Liver (tissue), 9 donors: ENCODE measurements around the gene YAF2. TPM values are rescaled to one million over a fixed set of nuclear protein-coding genes. Genes with fewer than 3 reads are reported as not detected.
"Not testable (repeated sequence)": the region's sequence is repeated elsewhere in the genome, so short reads cannot be mapped to it uniquely, and the experiment has no call there.

ENCODE experiments used
- DNase-seq: peaks from one replicate; pipeline ENCODE4 v3.0.0-alpha.2; 2017; ENCODE audit warnings: low spot score
- H3K27ac ChIP-seq, 2 donors: one replicate each; pipeline ENCODE4 v1.7.0; 2013; ENCODE audit warnings: inconsistent platforms in 2 of 2, low read length in 2 of 2, control low read depth in 1 of 2, low read depth in 1 of 2, mild to moderate bottlenecking in 1 of 2
- H3K27me3 ChIP-seq, 4 donors: one replicate each; pipeline versions ENCODE4 v1.6.1 to v1.7.0; 2013; ENCODE audit warnings: low read length in 3 of 4, inconsistent platforms in 1 of 4, mild to moderate bottlenecking in 1 of 4, moderate library complexity in 1 of 4; ENCODE audit not compliant: control insufficient read depth in 4 of 4, insufficient read depth in 4 of 4
- H3K36me3 ChIP-seq, 4 donors: one replicate each; pipeline versions ENCODE4 v1.6.1 to v1.7.0; 2013; ENCODE audit warnings: low read length in 3 of 4, mild to moderate bottlenecking in 3 of 4, low read depth in 1 of 4, moderate library complexity in 1 of 4; ENCODE audit not compliant: control insufficient read depth in 4 of 4, insufficient read depth in 3 of 4
- H3K4me1 ChIP-seq, 4 donors: one replicate each; pipeline versions ENCODE4 v1.6.1 to v1.7.0; 2013; ENCODE audit warnings: low read length in 3 of 4, mild to moderate bottlenecking in 3 of 4, moderate library complexity in 1 of 4; ENCODE audit not compliant: control insufficient read depth in 4 of 4, insufficient read depth in 4 of 4
- H3K4me3 ChIP-seq, 3 donors: one replicate each; pipeline versions ENCODE4 v1.6.1 to v1.7.0; 2013; ENCODE audit warnings: low read length in 3 of 3, control low read depth in 1 of 3, low read depth in 1 of 3, mild to moderate bottlenecking in 1 of 3
- H3K9ac ChIP-seq, 2 donors: one replicate each; pipeline ENCODE4 v1.7.0; 2013; ENCODE audit warnings: low read length in 2 of 2, mild to moderate bottlenecking in 2 of 2, moderate library complexity in 2 of 2, control low read depth in 1 of 2, low read depth in 1 of 2
- H3K9me3 ChIP-seq, 4 donors: one replicate each; pipeline versions ENCODE4 v1.6.1 to v1.7.0; 2013; ENCODE audit warnings: low read length in 3 of 4; ENCODE audit not compliant: control insufficient read depth in 4 of 4
- EGR1 ChIP-seq, 2 donors: IDR thresholded peaks; 2 replicates each; pipeline ENCODE4 v1.6.1; 2016 to 2018; ENCODE audit warnings: antibody characterized with exemption in 2 of 2, low read depth in 2 of 2
- FOXA1 ChIP-seq: IDR thresholded peaks from 2 replicates; pipeline ENCODE4 v1.6.1; 2016; ENCODE audit warnings: antibody characterized with exemption
- FOXA2 ChIP-seq: IDR thresholded peaks from 2 replicates; pipeline ENCODE4 v1.6.1; 2016; ENCODE audit warnings: antibody characterized with exemption
- GABPA ChIP-seq, 2 donors: IDR thresholded peaks in 1 of 2; conservative IDR thresholded peaks in 1 of 2; 2 replicates each; pipeline ENCODE4 v1.6.1; 2016; ENCODE audit warnings: antibody characterized with exemption in 2 of 2, mild to moderate bottlenecking in 1 of 2, moderate library complexity in 1 of 2
- HNF4A ChIP-seq, 2 donors: conservative IDR thresholded peaks; 2 replicates each; pipeline ENCODE4 v1.6.1; 2016; ENCODE audit warnings: antibody characterized with exemption in 2 of 2, mild to moderate bottlenecking in 2 of 2
- HNF4G ChIP-seq: IDR thresholded peaks from 2 replicates; pipeline ENCODE4 v1.6.1; 2016; ENCODE audit warnings: antibody characterized with exemption
- JUND ChIP-seq, 2 donors: IDR thresholded peaks; 2 replicates each; pipeline ENCODE4 v1.6.1; 2016; ENCODE audit warnings: antibody characterized with exemption in 2 of 2
- NR2F2 ChIP-seq: IDR thresholded peaks from 2 replicates; pipeline ENCODE4 v1.6.1; 2016; ENCODE audit warnings: antibody characterized with exemption
- RAD21 ChIP-seq, 2 donors: IDR thresholded peaks; 2 replicates each; pipeline ENCODE4 v1.6.1; 2016; ENCODE audit warnings: antibody characterized with exemption in 2 of 2, mild to moderate bottlenecking in 2 of 2
- RXRA ChIP-seq, 2 donors: IDR thresholded peaks; 2 replicates each; pipeline ENCODE4 v1.6.1; 2017 to 2018; ENCODE audit warnings: antibody characterized with exemption in 2 of 2, mild to moderate bottlenecking in 1 of 2
- SP1 ChIP-seq: IDR thresholded peaks from 2 replicates; pipeline ENCODE4 v1.6.1; 2018; ENCODE audit warnings: antibody characterized with exemption, mild to moderate bottlenecking
- TAF1 ChIP-seq: conservative IDR thresholded peaks from 2 replicates; pipeline ENCODE4 v1.6.1; 2016; ENCODE audit warnings: antibody characterized with exemption, mild to moderate bottlenecking
- YY1 ChIP-seq: IDR thresholded peaks from 2 replicates; pipeline ENCODE4 v1.6.1; 2016; ENCODE audit warnings: antibody characterized with exemption, mild to moderate bottlenecking
- whole genome bisulfite sequencing: extraction: QIAGEN DNeasy Blood & Tissue Kit; methylation state at CpG from one replicate; pipeline ENCODE4 v1.1.7; 2013; 5-methylcytosine and 5-hydroxymethylcytosine counted together
- polyA plus RNA-seq, 2 donors: library from polyadenylated mRNA; stranded (reverse) in 1 of 2; unstranded in 1 of 2; fragments of 200-250 nt in 1 of 2; fragments of >200 nt in 1 of 2; fragmentation: Nextera tagmentation in 1 of 2; extraction: Ambion mirVana in 1 of 2; gene quantifications; one replicate each; pipeline versions ENCODE4 v1.2.1 to v1.2.3, GENCODE V29; 2013 to 2015
- total RNA-seq, 2 donors: library from RNA; depleted of rRNA; stranded (reverse); fragments of >200 nt; gene quantifications; one replicate each; pipeline ENCODE4 v1.2.3, GENCODE V29; 2014
- TF ChIP-seq, protein P1 (sequence below): IDR thresholded peaks from 2 replicates; pipeline ENCODE4 v1.6.1; 2016; ENCODE audit warnings: antibody characterized with exemption
- TF ChIP-seq, protein P2 (sequence below): fragments of 150-350 bp; IDR thresholded peaks from 2 replicates; pipeline ENCODE4 v1.5.1; 2017; ENCODE audit warnings: improper control_type of control experiment, low read depth, low read length; ENCODE audit not compliant: missing input control
- TF ChIP-seq, protein P3 (sequence below): IDR thresholded peaks from 2 replicates; pipeline ENCODE4 v1.6.1; 2016; ENCODE audit warnings: antibody characterized with exemption
- TF ChIP-seq, protein P4 (sequence below): IDR thresholded peaks from 2 replicates; pipeline ENCODE4 v1.6.1; 2016; ENCODE audit warnings: antibody characterized with exemption, mild to moderate bottlenecking
- TF ChIP-seq, protein P5 (sequence below): IDR thresholded peaks from 2 replicates; pipeline ENCODE4 v1.6.1; 2016; ENCODE audit warnings: antibody characterized with exemption
- donor health status: healthy.
- donor health status: healthy.
- donor health status: healthy.
- donor health status: healthy.
- donor health status: healthy.

The YAF2 gene
- total and polyA plus RNA-seq, 4 donors = 7.3 to 22.9 (median 16.2) TPM

DNA sequence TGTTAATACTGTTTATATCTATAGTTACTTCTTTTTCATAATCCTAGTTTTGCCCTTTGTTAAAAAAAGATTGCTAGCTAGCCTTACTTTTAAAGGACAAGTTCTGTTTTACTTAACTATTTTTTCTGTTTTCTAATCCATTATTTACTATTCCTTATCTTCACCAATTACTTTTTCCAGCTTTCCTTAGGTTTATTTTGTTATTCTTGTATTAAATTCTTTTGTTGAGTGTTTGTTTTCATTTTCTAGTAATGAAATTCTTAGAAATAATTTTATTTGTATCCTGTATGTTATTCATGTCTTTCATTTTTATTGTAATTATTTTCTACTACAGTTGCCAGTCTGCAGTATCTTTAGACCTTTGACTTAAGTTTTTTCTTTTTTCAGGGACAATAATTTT, 47.7 kb downstream of the YAF2 start:
- H3K27me3 ChIP-seq = no peaks in the 10 kb centered on the region
- no peak for DNase-seq
- no peak overlapping the region for H3K9ac ChIP-seq
- TF ChIP-seq, protein P1, sequence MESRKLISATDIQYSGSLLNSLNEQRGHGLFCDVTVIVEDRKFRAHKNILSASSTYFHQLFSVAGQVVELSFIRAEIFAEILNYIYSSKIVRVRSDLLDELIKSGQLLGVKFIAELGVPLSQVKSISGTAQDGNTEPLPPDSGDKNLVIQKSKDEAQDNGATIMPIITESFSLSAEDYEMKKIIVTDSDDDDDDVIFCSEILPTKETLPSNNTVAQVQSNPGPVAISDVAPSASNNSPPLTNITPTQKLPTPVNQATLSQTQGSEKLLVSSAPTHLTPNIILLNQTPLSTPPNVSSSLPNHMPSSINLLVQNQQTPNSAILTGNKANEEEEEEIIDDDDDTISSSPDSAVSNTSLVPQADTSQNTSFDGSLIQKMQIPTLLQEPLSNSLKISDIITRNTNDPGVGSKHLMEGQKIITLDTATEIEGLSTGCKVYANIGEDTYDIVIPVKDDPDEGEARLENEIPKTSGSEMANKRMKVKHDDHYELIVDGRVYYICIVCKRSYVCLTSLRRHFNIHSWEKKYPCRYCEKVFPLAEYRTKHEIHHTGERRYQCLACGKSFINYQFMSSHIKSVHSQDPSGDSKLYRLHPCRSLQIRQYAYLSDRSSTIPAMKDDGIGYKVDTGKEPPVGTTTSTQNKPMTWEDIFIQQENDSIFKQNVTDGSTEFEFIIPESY = no peak
- TF ChIP-seq, protein P2, sequence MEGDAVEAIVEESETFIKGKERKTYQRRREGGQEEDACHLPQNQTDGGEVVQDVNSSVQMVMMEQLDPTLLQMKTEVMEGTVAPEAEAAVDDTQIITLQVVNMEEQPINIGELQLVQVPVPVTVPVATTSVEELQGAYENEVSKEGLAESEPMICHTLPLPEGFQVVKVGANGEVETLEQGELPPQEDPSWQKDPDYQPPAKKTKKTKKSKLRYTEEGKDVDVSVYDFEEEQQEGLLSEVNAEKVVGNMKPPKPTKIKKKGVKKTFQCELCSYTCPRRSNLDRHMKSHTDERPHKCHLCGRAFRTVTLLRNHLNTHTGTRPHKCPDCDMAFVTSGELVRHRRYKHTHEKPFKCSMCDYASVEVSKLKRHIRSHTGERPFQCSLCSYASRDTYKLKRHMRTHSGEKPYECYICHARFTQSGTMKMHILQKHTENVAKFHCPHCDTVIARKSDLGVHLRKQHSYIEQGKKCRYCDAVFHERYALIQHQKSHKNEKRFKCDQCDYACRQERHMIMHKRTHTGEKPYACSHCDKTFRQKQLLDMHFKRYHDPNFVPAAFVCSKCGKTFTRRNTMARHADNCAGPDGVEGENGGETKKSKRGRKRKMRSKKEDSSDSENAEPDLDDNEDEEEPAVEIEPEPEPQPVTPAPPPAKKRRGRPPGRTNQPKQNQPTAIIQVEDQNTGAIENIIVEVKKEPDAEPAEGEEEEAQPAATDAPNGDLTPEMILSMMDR = no peak
- TF ChIP-seq EGR1 (IDR thresholded peaks at IDR 0.05; ENCODE audit: low read depth in 2 of 2) (no peak), FOXA2 (no peak), JUND (IDR thresholded peaks at IDR 0.05) (no peak), FOXA1 (no peak), NR2F2 (no peak), HNF4G (no peak), RAD21 (IDR thresholded peaks at IDR 0.05) (no peak), RXRA (IDR thresholded peaks at IDR 0.05) (no peak), GABPA (IDR thresholded peaks at IDR 0.05 in 1 of 2, conservative IDR thresholded peaks at IDR 0.05 in 1 of 2) (no peak), TAF1 (no peak), YY1 (no peak), HNF4A (conservative IDR thresholded peaks at IDR 0.05) (no peak), SP1 (no peak)
- TF ChIP-seq, protein P3, sequence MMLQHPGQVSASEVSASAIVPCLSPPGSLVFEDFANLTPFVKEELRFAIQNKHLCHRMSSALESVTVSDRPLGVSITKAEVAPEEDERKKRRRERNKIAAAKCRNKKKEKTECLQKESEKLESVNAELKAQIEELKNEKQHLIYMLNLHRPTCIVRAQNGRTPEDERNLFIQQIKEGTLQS = no peak
- TF ChIP-seq, protein P4, sequence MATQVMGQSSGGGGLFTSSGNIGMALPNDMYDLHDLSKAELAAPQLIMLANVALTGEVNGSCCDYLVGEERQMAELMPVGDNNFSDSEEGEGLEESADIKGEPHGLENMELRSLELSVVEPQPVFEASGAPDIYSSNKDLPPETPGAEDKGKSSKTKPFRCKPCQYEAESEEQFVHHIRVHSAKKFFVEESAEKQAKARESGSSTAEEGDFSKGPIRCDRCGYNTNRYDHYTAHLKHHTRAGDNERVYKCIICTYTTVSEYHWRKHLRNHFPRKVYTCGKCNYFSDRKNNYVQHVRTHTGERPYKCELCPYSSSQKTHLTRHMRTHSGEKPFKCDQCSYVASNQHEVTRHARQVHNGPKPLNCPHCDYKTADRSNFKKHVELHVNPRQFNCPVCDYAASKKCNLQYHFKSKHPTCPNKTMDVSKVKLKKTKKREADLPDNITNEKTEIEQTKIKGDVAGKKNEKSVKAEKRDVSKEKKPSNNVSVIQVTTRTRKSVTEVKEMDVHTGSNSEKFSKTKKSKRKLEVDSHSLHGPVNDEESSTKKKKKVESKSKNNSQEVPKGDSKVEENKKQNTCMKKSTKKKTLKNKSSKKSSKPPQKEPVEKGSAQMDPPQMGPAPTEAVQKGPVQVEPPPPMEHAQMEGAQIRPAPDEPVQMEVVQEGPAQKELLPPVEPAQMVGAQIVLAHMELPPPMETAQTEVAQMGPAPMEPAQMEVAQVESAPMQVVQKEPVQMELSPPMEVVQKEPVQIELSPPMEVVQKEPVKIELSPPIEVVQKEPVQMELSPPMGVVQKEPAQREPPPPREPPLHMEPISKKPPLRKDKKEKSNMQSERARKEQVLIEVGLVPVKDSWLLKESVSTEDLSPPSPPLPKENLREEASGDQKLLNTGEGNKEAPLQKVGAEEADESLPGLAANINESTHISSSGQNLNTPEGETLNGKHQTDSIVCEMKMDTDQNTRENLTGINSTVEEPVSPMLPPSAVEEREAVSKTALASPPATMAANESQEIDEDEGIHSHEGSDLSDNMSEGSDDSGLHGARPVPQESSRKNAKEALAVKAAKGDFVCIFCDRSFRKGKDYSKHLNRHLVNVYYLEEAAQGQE = no peak
- TF ChIP-seq, protein P5, sequence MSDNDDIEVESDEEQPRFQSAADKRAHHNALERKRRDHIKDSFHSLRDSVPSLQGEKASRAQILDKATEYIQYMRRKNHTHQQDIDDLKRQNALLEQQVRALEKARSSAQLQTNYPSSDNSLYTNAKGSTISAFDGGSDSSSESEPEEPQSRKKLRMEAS = no peak
- no peak overlapping the region for H3K27ac ChIP-seq
- H3K36me3 ChIP-seq = peaks cover 0 to 11% (median under 1%) of the 10 kb centered on the region in 4 donors
- H3K4me1 ChIP-seq = peaks cover 0 to 2% (median 0%) of the 10 kb centered on the region in 4 donors
- no peaks in the 10 kb centered on the region for H3K9me3 ChIP-seq
- no peak overlapping the region for H3K4me3 ChIP-seq

DNA sequence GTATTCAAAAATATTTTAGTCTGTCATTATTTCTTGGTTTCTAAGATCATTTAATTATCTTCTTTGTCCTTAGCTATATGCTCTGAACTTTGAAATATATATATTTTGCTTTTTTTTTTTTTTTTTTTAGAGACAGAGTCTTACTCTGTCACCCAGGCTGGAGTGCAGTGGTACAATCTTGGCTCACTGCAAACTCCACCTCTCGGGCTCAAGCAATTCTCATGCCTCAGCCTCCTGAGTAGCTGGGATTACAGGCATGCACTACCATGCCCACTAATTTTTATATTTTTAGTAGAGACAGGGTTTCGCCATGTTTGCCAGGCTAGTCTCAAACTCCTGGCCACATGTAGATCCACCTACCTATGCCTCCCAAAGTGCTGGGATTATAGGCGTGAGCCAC, 49.8 kb downstream of the YAF2 start:
- not testable (repeated sequence) for H3K9ac ChIP-seq, H3K4me3 ChIP-seq, H3K9me3 ChIP-seq, H3K27ac ChIP-seq, H3K27me3 ChIP-seq, H3K36me3 ChIP-seq, DNase-seq, H3K4me1 ChIP-seq
- 97% methylated on average over 3 of the region's 3 CpGs for WGBS
